NCI-H1048 (cell line): ENCODE measurements around the gene SPEN.

ENCODE experiments used
- DNase-seq: peaks from one replicate; lab custom pipeline; 2025; lab: John Stamatoyannopoulos, UW

Gene SPEN

DNA sequence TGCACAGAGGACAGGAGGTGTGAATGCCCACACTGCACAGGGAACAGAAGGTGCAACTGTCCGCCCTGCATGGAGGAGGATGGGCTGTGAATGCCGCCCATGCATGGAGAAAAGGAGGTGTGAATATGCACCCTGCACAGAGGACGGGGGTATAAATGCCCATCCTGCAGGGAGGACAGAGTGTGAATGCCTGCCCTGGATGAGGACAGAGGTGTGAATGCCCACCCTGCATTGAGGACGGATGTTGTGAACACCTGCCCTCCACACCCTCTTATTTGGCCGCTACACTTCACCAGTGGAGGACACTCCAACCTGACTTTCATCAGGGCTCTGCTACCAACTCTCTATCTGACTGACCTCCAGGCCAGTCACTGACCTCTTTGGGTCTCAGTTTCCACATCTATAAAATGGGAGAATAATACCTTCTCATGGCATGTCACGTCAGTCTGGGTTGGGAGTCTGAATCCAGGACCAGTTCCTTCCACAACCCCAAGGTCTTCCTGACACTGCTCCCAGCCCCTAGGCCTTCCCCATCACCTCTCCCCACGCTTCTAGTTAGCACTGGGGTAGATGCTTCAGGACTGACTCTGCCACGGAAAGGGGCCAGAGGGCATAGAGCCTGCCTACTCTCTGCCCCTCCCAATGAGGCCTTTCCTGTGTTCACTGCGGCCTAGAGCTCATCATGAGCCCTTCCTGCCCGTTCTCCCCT is 100.0 kb downstream of the SPEN start:
- DNase-seq, result no peak

DNA sequence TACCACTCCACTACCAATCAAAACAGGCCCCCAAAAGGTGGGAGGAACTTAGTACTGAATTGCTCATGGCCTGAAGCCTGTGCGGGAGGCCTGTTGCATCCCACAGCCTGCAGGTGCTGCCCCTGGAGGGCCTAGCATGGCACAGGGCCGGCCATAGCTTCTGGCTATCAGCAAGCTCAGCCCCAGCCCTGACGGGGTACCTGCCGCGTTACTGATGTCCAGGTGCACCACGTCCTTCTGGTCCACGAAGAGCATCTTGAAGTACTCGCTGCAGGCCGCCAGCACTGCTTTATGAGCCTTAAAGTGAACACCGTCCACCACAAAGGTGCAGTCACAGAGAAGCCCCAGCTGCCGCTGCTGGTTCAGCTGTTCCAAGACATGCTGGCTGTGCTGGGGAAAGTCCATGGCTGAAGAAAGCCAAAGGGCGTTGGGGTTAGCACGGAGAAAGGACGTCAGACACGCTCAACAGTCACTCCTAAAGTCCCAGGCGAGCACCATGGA is 100.6 kb downstream of the SPEN start:
- no peak for DNase-seq

DNA sequence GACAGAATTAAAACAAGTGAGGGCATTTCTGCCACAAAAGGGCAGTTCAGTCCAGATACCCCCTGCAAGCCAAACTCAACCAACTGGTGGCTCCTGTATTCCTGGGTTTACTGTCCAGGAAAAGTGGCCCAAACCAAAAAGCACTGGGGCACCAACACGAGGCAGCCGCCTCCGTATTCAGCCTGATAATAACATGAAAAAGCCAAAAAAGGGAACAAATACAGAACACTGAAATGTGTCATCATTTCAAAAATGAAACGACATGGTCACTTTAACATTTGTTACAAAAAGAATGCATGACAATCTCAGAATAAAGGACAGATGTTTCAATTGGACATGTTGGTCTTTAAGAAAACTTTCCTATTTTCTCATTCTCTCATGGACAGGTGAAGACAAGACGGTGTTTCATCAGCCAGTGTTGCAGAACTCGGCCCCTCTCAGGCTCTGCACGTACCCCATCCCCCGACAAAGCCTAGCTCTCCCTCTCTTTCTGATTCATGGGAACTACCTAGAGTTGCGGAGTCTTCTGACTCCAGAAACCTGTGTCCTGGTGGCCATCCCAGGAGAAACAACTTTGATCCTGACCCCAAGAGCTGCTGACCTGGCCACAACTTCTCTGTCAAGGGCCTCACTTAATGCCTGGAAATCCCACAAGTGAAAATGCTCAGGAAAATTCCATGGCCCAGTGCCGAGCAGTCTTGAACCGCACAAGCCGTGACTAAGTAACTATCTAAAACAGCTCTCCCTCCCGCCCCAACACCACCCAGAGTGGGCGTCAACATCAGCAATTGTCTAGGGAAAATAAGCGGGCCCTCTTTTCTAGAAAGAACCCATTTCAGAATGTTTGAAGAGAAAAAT is 101.3 kb downstream of the SPEN start:
- no peak for DNase-seq

DNA sequence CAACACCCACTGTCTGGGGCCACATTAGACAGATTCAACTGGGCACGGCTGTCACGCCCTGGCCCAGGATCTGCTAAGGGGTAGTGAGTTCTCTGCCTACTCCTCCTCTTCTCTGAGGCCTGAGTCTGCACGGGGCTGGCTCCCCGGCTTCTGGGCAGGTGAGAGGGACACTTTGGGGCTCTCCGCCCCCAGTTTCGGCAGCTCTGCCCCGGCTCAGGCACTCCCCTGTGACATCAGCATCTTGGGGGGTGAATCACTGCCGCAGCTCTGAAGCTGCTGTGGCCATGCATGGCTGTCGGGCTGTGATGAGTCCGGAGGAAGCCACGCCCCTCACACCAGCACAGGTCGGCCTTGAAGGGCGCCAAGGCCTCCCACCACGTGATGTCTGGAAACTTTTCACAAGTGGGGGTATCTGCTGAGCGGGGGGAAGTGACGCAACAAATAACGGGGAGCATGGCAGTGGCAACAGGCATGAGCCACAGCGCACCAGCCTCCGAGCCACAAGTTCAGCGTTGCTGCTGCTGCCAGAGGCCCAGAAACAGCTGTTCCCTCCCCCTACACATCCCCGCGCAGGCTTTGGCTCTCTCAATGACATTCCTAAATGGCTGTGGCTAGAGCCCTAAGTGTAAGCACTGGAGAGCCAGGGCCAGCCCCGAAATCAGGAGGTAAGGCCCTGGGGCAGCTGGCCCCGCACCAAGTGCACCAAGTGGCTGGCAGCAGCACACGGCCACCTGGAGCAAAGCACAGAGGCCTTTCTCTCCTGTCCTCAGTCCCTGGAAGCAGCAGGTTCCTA is 102.1 kb downstream of the SPEN start:
- no peak for DNase-seq

DNA sequence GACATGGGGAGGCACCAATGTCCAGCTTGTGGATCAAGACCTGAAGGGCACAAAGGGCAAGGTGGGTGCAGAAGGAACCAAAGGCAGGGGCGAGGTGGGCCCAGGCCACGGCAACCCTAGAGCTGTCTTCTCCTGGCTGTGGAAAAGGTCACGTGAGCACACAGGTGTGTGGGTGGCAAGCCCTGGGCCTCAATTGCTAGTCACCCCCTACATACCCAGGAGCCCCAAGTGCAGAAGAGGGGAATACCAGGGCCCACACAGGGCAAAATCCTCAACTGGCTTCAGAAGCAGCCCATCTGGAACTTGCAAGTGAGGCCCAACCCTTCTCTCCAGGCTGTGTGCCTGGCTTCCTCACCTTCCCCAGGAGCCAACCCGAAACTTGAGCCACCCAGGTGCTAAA is 102.8 kb downstream of the SPEN start:
- DNase-seq, result no peak

DNA sequence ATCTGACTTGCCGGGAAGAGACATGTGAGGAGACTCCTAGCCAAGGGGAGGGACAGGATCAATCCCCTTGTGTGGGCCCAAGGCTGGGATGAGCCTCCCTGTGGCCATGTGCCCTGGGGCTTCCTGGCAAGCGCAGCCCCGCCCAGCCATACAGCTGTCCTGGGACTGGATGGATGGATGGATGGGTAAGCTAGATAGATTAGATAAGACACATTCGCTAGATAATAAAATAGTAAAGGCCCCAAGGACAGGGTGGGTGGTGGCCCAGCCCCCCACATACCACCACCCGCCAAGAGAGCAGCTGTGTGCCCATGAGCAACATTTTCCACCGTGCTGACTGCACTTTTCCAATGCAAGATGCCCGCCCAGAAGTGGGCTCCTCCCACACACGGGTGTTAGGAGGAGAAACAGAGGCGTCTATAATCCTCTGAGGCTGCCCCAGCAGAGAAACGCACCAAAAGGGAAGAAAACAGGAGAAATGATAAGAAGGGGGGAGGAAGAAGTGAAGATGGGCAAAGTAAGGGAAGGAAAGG is 103.3 kb downstream of the SPEN start:
- DNase-seq, result no peak

DNA sequence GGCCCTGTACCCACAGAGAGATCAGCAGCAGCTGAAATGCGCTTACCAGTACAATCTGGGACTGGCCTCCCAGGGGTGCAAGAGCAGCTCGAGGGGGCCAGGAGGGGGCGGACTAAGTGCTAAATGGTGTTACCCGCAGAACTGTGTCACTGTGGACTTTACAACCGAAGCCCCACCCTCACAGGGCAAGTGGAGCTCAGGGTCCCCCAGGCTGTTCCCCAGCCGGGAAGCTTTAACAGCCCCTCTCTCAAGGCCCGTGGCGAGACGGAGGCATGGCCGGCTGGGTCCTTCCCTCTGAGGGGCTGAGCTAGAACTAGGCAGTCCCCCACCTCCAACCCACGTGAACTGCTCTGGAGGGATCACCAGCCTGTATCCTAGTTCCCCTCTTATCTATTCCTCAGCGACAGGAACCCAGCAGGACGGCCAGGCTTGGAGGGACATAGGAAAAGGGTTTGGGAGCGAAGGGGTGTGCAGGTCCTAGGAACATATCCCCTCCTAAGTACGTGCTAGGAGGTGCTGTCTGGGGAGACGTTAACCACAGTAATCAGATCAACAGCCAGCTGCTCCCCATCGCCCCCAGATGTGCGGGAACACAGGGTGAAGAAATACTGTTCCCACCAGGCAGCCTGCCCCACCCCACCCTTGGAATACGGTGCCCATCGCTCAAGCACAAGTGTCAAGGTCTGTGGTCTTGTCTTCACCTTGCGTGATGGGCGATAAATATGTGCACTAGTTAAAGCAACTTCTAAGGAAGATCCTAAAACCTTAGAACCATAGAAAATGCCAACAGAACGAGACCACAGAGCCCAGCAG is 104.0 kb downstream of the SPEN start:
- DNase-seq, result no peak

DNA sequence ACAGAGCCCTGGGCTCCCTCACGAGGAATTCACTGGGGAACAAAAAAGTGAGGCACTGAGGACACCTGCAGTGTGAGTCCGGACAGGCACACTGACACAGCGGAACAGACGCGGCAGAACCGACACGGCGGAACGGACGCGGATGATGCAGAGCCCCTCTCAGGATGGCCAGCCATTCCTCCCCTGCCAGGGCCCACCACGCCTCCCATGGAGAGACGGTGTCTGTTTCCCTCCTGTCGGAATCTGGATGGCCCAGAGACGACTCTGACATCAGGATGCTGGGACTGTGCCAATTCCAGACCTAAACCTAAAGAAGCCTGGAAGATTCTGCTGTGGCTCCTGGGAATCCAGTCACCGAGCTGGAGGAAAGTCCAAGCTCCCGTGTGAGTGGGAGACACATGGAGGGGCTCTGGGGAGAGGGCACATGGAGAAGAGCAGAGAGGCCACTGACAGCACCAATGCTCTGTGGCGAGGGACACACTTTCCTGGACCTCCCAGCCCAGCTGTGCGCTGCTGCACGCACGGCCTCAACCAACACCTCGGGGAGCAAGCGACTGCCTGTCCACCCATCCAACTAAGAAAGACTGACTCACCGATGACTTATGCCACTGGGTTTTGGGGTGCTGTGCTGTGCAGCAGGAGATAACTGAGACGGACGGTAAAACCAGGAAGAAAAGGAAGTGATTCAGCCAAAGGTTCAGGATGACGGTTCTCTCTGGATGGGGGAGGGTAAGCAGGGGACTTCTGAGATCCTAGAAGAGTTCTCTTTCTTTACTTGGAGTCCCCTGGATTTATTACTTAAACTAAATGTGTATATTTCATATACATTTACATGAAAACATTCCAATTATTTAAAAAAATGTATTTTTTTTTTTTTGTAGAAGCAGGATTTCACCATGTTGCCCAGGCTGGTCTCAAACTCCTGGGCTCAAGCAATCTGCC is 105.1 kb downstream of the SPEN start:
- DNase-seq, result no peak

DNA sequence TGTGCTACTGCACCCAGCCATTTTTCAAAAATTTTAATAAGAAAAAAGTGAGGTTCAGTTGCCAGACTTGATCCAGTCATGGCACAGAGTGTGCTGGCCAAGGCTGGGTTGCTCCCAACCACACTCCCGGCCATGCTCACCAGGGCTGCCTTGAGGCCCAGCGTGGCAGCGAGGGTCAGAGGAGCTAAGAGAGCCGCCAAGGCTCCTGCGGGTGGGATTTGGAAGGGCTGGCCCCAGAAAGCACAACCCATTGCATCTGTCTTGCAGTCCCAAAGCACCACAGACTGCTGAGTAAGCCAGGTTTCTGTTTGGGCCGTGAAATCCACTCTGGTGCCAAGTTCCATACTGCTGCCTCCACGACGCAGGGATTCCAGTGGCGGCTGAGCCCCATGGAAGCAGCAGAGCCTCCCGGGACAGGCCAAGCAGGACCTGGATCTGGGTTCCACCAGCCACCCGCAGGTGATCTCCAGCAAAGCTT is 105.8 kb downstream of the SPEN start:
- no peak for DNase-seq

DNA sequence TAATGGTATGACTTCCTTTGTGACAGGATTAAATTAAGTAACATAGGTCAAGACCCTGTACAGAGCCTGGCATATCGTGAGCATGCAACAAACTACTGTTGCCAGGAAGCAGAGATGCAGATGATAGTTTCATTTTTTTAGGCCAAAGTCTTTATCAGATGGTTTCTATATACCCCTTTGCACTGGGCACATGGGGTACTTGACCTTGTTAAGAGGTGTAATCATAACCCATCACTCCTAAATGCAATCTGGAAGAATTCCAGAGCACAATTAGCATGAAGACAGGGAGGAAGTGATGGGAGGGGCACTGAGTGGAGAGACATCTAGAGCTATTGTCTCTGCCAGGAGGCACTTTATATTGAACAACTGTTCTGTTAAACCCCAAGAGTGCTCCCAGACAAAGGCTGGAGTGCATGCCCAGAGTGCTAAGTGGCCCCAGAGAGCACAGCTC is 106.3 kb downstream of the SPEN start:
- no peak for DNase-seq

DNA sequence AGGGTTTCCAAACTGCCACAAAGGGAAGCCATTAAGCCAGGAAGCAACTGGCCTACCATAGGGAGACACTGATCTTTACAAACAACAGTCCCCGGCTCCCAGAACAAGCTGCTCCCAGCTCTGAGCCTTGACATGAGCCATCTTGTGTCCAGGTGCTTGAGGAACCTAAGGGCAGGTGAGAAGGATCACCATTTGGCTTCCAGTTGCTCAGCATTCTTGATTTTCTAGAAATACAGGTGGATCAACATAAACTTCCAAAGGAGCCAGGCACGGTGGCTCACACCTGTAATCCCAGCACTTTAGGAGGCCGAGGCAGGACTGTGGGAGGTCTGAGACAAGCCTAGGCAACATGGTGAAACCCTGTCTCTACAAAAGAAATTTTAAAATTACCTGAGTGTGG is 106.8 kb downstream of the SPEN start:
- no peak for DNase-seq

DNA sequence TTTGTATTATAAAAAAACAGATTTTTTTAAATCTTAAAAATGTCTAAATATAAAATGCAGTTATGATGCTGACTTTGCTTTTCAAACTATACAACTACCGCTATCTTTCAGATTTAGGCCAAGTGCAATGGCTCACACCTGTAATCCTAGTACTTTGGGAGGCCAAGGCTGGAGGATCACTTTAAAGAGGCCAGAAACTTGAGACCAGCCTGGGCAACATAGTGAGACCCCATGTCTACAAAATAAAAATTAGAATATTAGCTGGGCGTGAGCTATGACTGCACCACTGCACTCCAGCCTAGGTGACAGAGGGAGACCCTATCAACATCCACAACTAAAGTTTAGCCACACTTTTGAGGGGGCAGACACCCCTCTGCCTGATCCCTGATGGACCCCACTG is 108.0 kb downstream of the SPEN start:
- no peak for DNase-seq

DNA sequence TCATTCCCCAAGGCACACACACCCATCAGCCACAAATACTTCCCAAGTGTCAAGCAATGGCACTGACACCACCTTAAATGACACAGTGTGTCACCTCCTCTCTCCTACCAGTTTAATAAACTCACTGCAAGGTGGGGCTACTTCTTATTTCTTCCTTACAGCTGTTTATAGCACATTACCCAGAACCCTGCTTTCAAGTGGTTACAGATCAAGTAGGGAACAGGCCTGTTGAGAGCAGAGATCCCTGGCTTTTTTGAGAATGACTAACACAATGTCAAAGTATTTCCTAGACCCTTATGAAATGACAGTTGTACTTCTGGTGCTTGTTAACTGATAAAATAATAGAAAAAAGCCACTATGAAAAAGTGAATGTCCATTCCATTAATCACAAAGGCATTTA is 108.6 kb downstream of the SPEN start:
- no peak for DNase-seq

DNA sequence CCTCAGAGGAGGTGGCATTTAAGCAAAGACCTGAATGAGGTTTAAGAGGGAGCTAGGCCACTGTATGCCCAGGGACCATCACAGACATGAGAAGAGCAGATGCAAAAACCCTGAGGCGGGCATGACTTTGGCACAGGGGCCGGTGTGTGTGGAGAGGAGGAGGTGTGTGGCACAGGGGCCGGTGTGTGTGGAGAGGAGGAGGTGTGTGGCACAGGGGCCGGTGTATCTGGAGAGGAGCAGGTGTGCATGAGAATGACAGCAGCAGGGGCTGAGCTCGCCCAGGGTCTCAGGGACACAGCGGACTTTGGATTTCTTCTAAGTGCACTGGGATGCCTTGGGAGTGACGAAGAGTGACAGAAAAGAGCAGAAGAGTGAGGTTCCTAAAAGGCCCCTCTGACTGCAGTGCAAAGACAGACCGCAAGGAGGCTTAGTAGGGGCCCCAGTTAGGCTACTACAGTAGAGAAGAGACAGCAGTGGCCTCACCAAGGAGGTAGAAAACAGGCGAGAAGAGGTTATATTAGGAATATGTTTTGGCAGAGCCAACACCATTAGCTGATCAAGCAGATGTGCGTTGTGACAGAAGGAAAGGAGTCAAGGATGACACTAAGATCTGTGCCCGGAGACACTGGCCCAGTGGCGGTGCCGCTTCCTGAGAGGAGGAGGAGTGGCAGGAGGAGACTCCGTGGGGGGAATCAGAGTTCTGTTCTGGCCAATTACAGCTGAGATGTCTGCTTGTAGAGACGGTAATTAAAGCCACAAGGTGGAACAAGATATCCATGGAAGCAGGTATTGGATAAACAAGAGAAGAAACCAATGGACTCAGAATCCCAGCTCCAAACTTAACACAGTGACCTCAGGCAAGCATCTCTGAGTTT is 110.0 kb downstream of the SPEN start:
- DNase-seq, result no peak

DNA sequence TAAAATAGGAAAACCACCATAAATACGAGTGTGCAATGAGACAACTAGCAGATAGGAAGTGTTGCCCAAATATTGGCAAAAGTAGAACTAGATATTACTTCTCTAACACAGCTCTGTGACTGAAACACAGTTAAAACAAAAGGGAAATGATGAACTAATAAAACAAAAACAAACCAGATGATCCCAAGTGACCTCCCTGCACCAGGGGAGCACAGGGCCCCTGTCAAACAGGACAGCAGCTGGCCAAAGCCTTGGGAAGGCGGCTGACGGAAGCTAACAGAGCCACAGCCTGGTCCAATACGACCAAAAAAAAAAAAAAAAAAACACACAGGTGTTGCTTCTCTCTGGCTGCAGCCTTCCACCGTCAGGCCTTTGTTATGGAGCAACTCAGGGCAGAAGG is 110.6 kb downstream of the SPEN start:
- no peak for DNase-seq

DNA sequence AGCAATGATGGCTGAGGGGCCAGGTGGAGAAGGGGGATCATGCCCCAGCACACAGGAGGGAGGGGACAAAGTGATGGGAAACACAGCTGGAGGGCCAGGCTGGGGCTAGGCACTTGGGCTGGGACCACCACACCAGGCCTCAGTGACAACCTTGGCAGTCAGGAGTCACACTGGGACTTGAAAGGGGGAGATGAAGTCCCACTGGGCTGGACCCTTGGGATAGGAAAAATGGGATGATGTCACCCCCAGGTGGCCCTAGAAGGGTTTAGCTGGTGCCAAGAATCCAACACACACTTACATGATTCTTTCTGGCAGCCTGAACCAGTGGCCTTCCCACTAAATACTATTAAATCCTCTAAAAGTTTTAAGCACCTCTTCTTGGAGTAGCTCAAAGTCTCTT is 111.3 kb downstream of the SPEN start:
- DNase-seq, result no peak

DNA sequence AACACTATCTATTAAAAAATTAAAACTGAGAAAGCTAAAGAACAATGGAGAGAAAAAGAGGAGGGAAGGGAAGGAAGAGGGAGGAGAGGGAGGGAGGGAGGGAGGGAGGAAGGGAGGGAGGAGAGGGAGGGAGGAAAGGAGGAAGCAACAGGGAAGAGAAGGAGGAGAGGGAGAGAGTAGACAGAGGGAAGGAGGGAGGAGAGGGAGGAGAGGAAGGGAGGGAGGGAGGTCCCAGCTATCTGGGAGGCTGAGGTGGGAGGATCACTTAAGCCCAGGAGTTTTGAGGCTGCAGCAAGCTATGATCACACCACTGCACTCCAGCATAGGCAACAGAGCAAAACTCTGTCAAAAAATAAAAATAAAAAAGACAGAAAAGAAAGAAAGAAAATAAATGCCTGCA is 111.9 kb downstream of the SPEN start:
- no peak for DNase-seq

DNA sequence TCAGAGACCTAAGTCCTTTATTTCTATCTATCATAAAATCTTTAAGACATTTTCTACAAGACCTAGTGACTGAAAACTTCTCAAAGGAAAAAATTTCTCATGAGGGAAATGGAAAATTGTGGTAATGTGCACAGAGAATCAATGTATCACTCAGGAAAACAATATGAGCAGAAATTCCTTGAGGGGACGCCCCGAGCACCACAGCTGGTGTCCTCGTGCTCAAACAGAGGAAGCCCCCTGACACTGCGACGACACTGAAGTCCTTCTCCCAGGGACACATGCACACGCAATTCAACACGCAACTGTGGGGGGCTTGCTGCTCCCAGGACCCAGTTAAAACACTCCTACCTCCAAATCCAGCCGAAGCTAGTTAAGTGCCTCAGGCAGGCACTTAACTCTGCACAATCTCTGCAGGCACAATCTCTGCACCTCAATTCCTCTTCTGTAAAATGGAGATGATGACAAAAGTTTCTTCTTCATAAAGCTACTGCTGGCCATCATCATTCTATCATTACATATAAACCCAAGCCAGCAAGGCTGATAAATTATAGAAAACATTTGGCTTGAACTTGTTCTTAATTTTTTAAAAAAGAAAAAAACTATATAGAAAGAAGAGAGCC is 112.4 kb downstream of the SPEN start:
- DNase-seq, result no peak

DNA sequence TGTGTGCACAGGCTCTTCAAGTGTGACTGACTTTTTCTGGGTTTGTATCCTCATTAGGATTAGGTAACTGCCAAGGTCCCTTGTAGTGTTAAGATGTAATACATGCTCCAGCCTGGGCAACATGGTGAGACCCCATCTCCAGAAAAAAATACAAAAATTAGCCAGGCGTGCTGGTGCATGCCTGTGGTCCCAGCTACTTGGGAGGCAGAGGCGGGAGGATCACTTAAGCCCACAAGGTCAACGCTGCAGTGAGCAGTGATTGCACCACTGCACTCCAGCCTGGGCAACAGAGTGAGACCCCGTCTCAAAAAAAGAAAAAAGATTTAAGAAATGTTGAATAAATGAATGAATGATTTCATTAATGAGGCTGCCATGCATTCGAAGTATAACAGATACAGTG is 113.3 kb downstream of the SPEN start:
- DNase-seq, result no peak
